Central memory CD4-positive, alpha-beta T cell (primary cell): ENCODE results near the gene EP400.

Experiments
- DNase-seq: peaks from one replicate; pipeline ENCODE4 v3.0.0; 2022

EP400 gene

GRCh38 chr12:131927110-131928079, 22.3 kb upstream of the EP400 start:
- no peak for DNase-seq

DNA sequence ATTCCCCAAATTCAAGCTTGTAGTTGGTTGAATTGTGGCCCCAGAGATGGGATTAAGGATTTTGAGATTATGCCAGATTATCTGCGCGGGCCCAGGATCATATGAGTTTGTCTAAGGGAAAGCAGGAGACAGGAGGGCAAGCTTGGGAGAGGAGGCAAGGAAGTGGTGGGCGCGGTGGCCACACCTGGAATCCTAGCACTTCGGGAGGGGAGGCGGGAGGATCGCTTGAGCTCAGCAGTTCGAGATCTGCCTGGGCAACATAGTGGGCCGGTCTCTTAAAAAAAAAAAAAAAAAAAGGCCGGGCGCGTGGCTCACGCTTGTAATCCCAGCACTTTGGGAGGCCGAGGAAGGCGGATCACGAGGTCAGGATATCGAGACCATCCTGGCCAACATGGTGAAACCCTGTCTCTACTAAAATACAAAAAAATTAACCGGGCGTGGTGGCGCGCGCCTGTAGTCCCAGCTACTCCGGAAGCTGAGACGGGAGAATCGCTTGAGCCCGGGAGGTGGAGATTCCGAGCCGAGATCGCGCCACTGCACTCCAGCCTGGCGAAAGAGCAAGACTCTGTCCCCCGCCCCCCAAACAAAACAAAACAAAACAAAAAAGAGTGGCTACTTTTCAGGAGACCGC, 21.5 kb upstream of the EP400 start:
- DNase-seq, result no peak

- peak; percentile 93 for DNase-seq
Observed at GRCh38 chr12:131928711-131929580, 20.8 kb upstream of the EP400 start, which contains the start of gene PUS1. Gene PUS1, plus strand, starts transcription at chr12:131929276. Its CDS starts 447 bp downstream, at chr12:131929723.

- peak; percentile 35 for DNase-seq
Observed at GRCh38 chr12:131929581-131930456, 19.9 kb upstream of the EP400 start.

- no peak for DNase-seq
Observed at GRCh38 chr12:131930510-131930909, 19.2 kb upstream of the EP400 start.

- no peak for DNase-seq
Observed at GRCh38 chr12:131933387-131933786, 16.4 kb upstream of the EP400 start.

DNA sequence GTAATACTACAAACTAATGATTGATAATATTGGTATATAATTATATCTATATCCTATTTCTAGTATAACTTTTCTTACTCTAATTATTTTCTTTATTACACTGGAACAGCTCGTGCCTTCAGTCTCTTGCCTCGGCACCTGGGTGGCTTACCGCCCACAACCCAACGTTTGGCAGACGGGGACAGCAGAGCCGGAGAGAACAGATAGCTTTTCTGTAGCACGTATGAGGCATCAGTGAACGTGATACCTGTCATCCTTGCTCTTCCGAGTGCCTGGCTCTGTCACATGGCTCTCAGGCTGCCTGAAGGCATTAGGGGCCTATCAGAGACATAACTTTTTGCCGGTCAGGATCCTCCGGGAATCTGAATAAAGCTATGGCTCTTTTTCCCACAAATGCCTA, 15.2 kb upstream of the EP400 start:
- DNase-seq, result no peak

GRCh38 chr12:131938082-131938481, 11.7 kb upstream of the EP400 start:
- no peak for DNase-seq

GRCh38 chr12:131939007-131939406, 10.7 kb upstream of the EP400 start:
- DNase-seq, result no peak

DNA sequence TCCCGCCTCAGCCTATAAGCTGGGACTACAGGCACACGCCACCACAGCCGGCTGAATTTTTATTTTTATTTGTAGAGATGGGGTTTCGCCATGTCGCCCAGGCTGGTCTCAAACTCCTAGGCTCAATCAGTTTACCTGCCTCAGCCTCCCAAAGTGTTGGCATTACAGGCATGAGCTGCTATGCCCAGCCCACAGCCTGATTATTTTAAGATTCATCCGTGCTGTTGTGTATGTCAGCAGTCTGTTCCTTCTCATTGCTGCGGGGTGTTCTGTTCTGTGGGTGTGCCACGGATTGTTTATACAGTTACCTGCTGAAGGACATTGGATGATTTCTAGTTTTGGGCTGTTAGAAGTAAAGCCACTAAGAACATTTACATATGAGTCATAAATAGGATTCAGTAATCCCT, 9.6 kb upstream of the EP400 start:
- no peak for DNase-seq

GRCh38 chr12:131941116-131941986, 8.4 kb upstream of the EP400 start:
- no peak for DNase-seq

DNA sequence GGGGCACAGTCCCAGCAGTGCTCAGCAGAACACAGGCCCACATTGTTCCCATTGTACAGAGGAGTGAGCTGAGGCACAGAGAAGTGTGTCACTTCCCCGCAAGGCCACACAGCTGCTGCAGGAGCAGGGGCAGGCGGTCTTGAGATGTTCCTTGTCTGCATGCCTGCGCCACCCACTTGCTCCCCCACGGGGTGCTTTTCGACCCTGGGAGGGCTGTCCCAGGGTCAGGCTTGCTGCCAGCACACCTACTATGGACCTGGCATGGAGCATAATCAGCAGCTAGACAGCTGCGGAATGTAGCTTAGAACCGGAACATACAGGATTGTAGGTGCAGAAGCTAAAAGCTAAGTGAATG, 7.8 kb upstream of the EP400 start:
- DNase-seq, result no peak

DNA sequence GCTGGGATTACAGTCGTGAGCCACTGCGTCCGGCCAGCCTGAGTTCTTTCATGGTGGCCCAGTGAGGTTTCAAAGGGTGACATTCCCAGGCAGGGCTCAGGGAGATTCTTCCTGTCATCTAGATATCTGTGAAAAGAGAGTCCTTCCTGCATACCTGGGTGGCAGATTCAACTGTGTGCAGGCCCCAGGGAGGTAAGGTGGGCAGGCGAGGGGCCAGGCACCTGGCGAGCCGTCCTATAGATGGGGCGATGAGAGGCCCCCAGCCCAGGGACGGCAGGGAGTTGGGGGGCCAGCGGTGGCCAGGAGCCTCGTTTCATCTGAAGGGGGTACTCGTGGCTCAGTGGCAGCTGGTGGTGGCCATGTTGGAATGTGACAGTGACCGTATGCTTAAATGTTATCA, 7.1 kb upstream of the EP400 start:
- no peak for DNase-seq

DNA sequence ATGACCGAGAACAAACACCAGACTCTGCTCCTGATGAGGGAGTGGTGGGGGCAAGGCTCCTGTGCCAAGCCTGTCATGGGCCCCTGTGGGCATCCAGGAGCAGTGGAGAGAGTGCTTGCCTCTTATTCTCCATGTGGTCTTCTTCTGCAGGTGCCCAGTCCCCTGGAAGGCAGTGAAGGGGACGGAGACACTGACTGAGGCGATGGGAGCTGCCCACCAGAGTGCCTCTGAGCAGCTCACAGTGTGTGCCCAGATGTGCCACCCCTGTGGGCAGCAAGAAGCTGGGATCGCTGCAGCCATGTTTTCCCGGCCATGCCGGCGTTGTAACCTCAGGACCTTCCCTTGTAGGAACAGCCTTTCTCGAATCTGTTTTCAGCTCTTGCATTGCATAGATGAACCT, 6.4 kb upstream of the EP400 start:
- no peak for DNase-seq

- DNase-seq, result no peak
Observed at GRCh38 chr12:131943876-131944275, 5.9 kb upstream of the EP400 start.

DNA sequence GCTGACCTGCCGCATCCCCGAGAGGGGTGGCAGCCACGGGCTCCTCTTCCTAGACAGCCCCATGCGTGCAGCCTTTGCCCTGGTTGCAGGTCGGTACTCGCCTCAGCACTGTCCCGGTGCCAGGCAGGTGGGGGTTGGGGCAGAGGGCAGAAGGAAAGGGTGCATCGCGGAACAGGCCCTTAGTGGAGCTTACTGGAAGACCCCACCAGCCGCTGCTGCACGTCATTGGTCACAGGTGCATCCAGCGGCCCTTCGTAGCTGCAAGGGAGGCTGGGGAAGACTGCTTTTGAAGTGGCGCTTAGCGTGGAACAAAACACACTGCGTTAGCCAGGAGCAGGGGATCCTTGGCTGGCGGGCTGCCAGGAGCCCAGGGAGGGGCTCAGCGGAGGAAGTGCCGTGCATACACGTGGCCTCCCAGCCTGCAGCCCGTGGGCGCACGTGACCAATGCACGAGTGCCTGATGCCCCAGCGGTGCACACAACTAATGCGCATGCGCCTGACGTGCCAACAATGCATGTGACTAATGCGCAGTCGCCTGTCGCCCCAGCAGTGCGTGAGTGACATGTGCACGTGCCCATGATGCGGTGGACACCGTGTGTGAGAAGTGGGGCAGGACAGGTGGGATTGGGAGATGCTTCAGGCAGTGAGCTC, 5.0 kb upstream of the EP400 start:
- no peak for DNase-seq

GRCh38 chr12:131946757-131947156, 3.0 kb upstream of the EP400 start:
- no peak for DNase-seq

DNA sequence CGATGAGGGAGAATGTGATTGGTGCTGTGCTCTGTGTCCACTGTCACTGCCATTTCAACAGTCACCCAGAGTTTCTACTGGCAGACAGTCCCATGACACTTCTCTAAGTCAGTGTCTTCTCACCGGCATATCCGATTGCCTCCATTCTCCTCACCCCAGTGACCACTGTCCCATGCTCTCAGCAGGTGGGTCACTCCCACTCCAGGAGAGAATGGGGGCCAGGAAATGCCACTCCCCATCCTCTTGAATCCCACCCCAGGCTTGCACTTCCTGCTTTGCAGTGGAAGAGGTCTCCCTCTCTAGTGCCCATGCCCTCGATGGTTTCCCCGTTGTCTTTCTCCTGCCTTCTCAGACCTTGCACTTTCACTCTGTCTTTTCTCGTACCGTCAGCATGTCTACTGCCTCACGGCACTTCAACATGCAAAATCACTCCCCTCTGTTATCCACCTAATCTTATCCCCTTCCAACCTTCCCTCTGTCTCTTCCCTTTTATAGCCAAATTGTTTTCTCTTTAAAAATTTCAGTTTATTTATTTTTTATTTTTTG, 2.2 kb upstream of the EP400 start:
- no peak for DNase-seq

- peak; percentile 14 for DNase-seq
Observed at GRCh38 chr12:131948166-131948712, 1.5 kb upstream of the EP400 start.
